ENCODE results near the gene LRFN5.
"Not testable (repeated sequence)": the region's sequence is repeated elsewhere in the genome, so short reads cannot be mapped to it uniquely, and the experiment has no call there.

Gene LRFN5

DNA sequence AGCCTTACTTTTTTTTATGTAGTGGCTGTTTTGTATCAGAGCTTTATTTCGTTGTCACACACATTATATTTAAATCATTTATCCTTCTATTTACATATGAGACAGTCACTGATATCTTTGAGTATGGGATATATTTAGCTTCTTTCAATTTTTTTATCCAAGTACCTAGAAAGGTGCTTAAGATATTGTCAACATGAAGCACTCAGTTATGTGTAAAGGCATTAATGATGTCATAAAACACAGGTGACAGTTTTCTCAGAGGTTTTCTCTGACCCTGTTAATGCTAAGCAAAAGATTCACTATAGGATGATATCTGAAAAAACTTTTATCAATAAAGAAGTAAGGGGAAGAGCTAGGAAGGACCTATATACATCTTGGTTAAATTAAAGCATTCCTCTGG, 23.2 kb downstream of the LRFN5 start:
- in situ Hi-C loops (cut with HindIII; ENCODE audit: low pct_ligation_motif_present, low pct_unique_long_range_greater_than_20kb, low sequenced_read_pairs), result no loop called here
- DNase-seq, result no peak

DNA sequence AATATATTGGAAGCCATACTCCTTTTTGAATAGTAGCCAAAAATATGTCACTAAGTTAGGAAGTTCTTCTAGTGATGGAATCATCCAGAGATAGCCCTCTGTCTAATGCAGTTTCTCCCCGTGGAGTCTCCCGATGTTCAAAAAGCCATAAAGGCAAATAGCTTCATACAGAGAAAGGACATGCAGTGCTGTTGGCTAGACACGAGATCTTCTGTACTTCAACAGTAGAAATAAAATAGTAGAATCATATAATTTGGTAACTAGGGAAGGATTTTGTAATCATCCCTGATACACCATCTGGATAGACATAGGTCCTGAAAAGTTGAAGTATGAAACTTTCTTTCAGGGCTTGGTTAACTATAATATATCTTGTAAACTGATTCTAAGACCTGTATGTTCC, 27.6 kb downstream of the LRFN5 start:
- DNase-seq, result no peak
- in situ Hi-C loops (cut with HindIII; ENCODE audit: low pct_ligation_motif_present, low pct_unique_long_range_greater_than_20kb, low sequenced_read_pairs), result no loop called here

DNA sequence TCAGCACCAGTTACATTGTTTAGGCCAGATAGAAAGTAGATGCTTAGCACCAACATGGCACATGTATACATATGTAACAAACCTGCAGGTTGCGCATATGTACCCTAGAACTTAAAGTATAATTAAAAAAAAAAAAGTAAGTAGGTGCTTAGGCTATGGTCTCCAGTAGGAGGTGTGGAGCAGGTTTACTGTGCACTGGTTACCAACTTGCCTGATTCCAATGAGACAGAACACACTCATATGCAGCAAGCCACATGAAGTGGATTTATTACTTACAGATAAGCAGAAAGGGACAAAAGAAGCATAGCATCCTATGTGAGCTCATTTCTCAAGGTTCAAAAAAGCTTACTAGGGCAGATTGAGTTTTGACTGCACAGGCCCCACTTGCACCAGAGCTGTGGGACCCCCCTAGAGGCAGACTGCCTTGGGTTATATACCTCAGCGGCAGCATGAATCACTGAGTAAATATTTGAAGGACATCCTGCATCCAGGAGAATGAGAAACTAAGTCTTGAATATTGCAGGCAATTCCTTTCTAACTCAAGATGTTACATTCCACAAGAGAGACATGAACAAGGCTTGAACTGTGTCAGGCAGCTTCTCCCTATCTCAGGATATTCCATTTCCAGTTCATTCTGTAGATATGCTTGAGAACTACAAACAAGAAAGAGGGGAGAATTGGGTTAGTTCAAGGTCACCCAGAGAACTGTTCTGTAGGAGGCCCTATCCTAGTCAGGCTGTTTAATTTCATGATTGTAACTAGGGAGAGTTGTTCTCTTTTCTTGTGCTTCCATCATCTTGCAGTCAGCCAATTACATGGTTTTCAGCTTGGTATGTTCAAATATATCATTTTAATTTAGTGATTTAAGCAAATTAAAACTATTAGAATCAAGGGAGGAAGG, 30.1 kb downstream of the LRFN5 start:
- in situ Hi-C loops (cut with HindIII; ENCODE audit: low pct_ligation_motif_present, low pct_unique_long_range_greater_than_20kb, low sequenced_read_pairs), result no loop called here
- no peak for DNase-seq

DNA sequence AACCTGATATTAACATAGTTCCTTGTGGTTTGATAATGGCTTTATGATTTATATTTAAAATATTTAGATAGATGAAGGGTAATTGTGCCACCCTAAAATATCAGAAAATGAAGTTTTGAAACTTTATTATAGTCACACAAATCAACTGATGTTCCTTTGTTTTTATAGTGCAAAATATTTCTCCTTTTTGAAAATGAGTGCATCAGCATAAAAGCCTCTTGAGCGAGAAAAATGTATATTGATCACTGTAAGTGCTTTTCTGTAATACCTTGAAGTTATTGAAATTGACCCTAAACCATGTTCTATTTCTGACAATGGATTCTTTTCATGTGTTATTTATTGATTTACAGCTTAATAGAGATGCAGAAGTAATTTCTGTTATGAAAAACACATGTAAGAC, 35.0 kb downstream of the LRFN5 start:
- no peak for DNase-seq
- in situ Hi-C loops (cut with HindIII; ENCODE audit: low pct_ligation_motif_present, low pct_unique_long_range_greater_than_20kb, low sequenced_read_pairs), result no loop called here

DNA sequence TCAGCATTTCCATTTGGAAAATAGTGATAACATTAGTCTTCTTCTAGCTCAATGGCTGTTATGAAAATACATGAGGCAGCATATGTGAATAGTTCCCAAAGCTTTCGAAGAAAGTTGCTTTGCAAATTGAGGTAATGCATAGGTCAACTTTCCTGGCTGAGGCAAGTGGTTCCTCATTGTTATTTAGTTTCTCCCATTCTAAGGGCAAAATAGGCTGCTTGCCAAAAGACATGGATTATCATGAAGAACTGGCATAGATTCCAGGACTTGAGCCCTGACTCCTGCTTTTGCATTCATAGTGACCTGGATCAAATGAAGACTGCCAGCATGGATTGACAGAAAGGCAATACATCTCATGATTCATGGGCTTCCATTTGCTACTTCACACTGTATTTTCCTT, 35.7 kb downstream of the LRFN5 start:
- DNase-seq, result no peak
- in situ Hi-C loops (cut with HindIII; ENCODE audit: low pct_ligation_motif_present, low pct_unique_long_range_greater_than_20kb, low sequenced_read_pairs), result no loop called here

DNA sequence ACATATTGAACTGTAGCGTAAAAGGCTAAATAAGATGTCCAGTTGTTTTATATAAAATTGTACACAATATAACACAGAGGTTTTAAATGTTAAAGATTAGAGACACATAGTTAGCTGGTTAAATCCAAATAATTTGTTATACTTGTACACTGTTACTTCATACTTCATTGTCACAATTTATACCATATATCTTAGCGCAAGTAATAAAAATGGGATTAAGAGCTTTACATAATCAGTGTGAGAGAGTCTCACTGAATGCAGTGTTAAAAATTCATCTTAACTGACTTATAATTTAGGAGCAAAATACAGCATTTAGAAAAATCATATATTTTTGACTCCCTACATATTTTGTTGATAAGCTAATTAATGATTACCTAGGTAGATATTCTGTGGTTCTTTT, 36.1 kb downstream of the LRFN5 start:
- DNase-seq, result no peak
- in situ Hi-C loops (cut with HindIII; ENCODE audit: low pct_ligation_motif_present, low pct_unique_long_range_greater_than_20kb, low sequenced_read_pairs), result no loop called here

DNA sequence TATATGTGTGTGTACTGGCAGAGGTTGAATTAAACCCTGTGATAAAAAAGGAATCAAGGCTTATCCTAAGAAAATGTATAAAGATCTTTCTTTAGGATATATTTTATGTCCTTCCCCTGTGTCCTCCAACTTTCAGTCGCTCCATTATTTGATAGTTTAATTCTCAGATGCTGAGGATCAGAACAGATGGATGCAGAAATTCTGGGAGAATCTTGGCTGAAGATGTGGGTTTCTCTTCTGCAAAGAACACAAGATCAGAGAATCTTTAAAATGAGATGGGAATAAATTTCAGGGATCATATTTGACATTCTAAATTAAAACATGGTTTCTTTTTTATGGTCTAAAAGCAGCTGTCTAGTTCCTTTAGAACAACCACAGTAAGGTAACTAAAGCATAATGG, 37.9 kb downstream of the LRFN5 start:
- in situ Hi-C loops (cut with HindIII; ENCODE audit: low pct_ligation_motif_present, low pct_unique_long_range_greater_than_20kb, low sequenced_read_pairs), result no loop called here
- no peak for DNase-seq

DNA sequence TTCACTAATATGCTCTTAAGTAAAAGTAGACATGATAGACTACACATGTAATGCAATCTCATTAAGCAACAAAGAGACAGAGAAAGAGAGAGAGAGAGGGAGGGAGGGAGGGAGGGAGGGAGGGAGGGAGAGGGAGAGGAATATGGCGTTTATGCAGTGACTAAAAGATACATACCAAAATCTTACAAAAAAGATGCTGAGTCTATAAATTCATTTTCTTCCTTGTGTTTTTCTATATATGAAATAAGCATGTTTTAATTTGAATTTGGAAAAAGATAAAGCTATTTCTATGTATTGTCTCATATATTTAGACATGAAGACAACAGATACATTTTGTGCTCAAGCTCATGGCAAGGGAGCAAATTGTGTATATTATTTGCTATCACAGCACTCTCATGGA, 44.1 kb downstream of the LRFN5 start:
- in situ Hi-C loops (cut with HindIII; ENCODE audit: low pct_ligation_motif_present, low pct_unique_long_range_greater_than_20kb, low sequenced_read_pairs), result no loop called here
- DNase-seq, result no peak

DNA sequence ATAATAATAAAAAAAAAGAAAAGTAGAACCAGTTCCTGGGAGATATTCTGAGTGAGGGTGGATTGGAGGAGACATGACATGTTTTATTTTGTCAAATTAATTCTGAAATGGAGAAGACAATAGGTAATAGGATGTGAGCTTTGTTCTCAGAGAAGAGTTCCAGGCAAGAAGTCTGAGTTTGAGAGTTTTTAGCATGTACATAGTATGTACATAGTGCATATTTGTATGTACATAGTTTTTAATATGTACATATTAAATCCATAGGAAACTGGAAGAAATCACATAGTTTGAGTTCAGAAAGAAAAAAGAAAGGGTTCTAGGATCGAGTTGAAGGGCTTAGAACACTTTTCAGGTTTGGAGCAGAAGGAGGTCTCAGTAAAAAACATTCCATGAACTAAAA, 47.5 kb downstream of the LRFN5 start:
- no peak for DNase-seq
- in situ Hi-C loops (cut with HindIII; ENCODE audit: low pct_ligation_motif_present, low pct_unique_long_range_greater_than_20kb, low sequenced_read_pairs), result no loop called here

DNA sequence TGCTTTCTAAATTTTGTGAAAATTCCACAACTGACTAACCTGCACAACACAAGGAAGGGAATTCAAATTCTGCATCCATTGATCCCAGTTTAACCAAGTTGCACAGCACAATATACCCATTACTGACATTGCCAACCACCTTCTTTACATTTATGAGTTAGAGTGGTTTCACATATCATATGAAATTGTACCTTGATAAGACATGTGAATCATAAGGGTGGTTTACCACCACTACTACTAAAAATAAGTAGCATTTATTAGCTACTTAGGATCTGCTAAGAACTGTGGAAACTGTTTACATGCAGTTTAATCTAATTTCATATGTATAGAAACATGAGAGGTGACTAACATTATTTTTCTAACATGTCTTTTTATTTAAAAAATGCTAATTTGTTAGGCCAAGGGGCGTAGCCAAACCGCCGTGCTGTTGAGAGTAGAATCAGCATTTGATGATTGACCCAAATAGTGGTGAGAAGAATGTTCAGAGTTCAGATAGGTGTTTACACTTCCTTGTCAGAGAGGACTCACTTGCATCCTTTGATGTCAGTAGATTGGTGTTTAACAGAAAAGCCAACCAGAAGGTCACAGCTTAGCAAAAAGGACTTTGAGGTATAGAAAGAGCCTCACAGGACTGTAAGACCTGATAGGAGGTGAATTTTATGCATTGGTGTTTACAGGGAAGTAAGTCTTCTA, 56.2 kb downstream of the LRFN5 start:
- DNase-seq, result no peak
- in situ Hi-C loops (cut with HindIII; ENCODE audit: low pct_ligation_motif_present, low pct_unique_long_range_greater_than_20kb, low sequenced_read_pairs), result no loop called here

DNA sequence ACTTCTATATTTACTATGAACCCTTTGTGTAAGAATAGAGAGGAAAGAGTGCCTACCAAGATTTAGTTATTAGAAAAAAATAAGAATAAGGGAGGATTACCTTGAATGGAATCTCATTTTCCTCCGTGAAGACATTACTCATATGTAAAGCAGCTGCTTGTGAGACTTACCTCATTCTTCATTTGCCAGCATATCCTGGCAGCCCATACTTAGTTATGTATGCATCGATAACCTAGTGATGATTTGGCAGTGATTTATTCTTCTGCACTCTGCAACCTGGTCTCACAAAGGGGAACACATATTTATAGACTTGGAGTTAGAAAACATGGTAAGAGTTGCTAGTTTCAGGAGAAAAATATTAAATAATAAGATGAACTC, 56.8 kb downstream of the LRFN5 start:
- DNase-seq, result no peak
- in situ Hi-C loops (cut with HindIII; ENCODE audit: low pct_ligation_motif_present, low pct_unique_long_range_greater_than_20kb, low sequenced_read_pairs), result no loop called here

DNA sequence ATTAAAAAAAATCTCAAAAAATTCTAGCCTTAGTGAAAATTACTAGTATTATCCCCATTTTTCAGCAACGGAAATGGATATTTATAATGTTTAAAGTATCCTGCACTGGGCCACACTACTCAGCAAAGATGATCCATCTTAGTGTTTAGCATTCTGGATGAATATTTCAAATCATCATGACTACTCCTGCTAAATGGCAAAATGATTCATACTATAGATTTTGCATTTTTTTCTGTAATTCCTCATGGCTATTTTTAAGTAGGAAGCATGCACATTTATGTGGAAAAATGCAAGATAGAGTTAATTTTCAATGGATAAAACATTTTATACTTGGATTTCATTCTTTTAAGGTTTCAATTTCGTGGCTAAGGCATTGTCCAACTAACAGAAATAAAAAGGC, 59.6 kb downstream of the LRFN5 start:
- no peak for DNase-seq
- in situ Hi-C loops (cut with HindIII; ENCODE audit: low pct_ligation_motif_present, low pct_unique_long_range_greater_than_20kb, low sequenced_read_pairs), result no loop called here

DNA sequence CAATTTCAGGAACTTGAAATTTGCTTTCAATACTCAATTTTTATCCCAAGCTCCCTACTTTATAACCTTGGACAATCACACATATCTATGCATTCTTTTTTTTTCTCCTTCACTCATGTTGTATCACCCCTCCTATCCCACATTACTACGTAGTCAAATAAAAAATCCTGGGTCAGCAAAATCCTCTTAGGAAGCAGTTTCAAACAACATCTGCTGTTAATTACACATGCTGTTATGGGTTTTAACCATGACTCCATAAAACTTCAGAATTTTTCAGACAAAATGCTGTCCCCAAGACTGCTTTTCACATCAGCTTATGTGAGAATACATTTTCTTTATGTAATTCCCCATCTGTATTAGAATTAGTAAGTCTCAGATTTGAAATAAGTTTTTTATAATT, 61.7 kb downstream of the LRFN5 start:
- DNase-seq, result no peak
- in situ Hi-C loops (cut with HindIII; ENCODE audit: low pct_ligation_motif_present, low pct_unique_long_range_greater_than_20kb, low sequenced_read_pairs), result no loop called here

DNA sequence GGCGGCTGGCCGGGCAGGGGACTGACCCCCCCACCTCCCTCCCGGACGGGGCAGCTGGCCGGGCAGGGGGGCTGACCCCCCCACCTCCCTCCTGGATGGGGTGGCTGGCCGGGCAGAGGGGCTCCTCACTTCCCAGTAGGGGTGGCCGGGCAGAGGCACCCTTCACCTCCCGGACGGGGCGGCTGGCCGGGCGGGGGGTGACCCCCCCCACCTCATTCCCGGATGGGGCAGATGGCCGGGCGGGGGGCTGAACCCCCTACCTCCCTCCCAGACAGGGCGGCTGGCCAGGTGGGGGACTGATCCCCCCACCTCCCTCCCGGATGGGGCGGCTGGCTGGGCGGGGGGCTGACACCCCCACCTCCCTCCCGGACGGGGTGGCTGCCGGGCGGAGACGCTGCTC, 66.9 kb downstream of the LRFN5 start:
- in situ Hi-C loops (cut with HindIII; ENCODE audit: low pct_ligation_motif_present, low pct_unique_long_range_greater_than_20kb, low sequenced_read_pairs); DNase-seq: not testable (repeated sequence)

DNA sequence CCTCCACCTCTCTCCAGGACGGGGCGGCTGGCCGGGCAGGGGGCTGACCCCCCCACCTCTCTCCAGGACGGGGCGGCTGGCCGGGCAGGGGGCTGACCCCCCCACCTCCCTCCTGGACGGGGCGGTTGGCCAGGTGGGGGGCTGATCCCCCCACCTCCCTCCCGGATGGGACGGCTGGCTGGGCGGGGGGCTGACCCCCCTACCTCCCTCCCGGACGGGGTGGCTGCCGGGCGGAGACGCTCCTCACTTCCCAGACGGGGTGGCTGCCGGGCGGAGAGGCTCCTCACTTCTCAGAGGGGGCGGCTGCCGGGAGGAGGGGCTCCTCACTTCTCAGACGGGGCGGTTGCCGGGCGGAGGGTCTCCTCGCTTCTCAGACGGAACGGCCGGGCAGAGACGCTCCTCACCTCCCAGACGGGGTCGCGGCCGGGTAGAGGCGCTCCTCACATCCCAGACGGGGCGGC, 67.9 kb downstream of the LRFN5 start:
- in situ Hi-C loops (cut with HindIII; ENCODE audit: low pct_ligation_motif_present, low pct_unique_long_range_greater_than_20kb, low sequenced_read_pairs); DNase-seq: not testable (repeated sequence)

DNA sequence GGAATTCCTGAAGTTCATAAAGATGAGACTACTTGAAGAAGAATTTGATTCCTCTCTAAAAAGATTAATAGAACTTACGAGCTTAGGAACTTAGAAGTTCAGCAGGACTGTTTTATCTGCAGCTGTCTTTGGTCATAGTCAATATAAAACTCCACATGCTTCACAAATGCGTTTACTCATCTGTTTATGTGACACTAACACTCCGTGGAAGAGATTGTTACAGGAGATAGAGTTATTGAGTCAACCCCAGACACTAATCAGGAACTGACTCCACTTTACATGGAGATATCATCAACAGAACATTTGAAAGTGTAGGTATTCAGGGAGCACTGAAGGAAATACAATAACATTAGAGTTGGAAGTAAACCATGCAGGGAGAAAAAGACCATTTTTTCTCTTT, 92.8 kb downstream of the LRFN5 start:
- no peak for DNase-seq
- in situ Hi-C loops (cut with HindIII; ENCODE audit: low pct_ligation_motif_present, low pct_unique_long_range_greater_than_20kb, low sequenced_read_pairs), result no loop called here

DNA sequence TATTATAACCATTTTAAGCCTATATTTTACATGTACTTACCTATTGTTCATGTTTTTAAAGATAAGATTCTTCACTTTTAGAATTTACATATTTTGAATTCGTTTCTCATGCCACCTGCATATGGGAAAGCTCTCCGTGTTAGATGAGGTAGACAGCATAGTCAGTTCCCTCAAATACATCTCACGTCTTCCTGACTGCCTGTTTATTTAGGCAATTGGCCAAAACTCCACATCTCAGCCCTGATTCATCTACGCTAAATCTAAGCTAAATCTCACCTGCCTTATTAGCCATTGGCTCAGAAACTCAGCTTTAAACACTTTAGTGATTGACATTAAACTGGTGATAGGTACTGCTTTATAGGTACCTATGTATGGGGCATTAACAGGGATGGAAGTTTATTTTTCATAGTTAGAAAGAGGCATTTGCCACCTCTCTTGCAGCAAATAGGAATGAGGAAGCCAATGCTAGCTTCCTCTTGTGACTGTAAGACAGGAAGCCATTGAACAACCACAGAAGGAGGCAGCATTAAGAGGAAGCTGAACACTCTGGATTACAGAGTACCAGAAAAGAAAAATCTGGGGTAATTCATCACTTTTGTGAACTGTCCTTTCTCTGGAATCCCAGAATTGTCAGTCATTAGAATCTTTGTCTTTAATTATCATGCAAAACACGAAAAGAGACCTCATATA, 111.9 kb downstream of the LRFN5 start:
- no peak for DNase-seq
- in situ Hi-C loops (cut with HindIII; ENCODE audit: low pct_ligation_motif_present, low pct_unique_long_range_greater_than_20kb, low sequenced_read_pairs), result no loop called here

DNA sequence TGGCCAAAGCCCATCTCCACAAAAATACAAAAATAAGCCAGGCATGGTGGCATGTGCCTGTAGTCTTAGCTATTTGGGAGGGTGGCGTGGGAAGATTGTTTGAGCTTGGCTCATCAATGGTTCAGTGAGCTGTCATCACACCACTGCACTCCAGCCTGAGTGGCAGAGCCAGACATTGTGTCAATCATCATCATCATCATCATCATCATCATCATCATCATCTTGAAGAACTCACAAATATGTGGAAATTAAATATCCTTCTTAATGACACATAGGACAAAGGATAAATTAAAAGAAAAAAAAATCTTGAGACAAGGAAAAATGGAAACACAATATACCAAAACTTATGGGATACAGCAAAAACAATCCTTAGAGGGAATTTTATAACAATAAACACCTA, 132.5 kb downstream of the LRFN5 start:
- in situ Hi-C loops (cut with HindIII; ENCODE audit: low pct_ligation_motif_present, low pct_unique_long_range_greater_than_20kb, low sequenced_read_pairs), result no loop called here

DNA sequence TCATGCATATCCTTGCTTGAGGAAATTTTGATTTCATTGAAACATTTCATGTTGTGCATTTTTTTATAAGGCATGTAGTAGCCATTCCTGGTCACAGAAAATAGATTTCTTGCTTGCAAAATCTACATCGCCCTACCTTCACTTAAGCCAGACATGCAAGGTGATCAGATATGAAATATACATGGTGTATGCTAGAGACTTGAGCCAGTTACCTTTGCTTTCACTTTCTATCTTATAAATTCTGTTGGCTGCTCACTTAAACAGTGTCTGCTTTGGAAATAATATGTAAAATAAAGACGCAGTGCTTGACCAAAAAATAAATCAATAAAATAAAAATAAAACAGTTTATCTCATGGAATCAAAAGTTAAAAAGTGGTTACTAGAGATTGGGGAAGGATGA, 136.5 kb downstream of the LRFN5 start:
- in situ Hi-C loops (cut with HindIII; ENCODE audit: low pct_ligation_motif_present, low pct_unique_long_range_greater_than_20kb, low sequenced_read_pairs), result no loop called here

More for the DNA sequence above, 132.5 kb downstream of the LRFN5 start:
- DNase-seq, result no peak

More for the DNA sequence above, 136.5 kb downstream of the LRFN5 start:
- no peak for DNase-seq

Measured in ACHN (cell line).